Gastrocnemius medialis (tissue), 4 donors: ENCODE data around the gene KCNK2. TPM values are rescaled to one million over a fixed set of nuclear protein-coding genes. Genes with fewer than 3 reads are reported as not detected.

ENCODE experiments used
- ATAC-seq, 2 donors: fragments of 150-250 bp; one replicate each; pipeline ENCODE4 v1.9.1; 2016
- DNase-seq, 2 donors: peaks; one replicate each; pipeline ENCODE4 v3.0.0-alpha.2; 2019
- H3K27ac ChIP-seq, 4 donors: fragments of 200-600 bp; sonication (generic); 1 replicate in 1 of 4; 2 replicates in 3 of 4; pipeline ENCODE4 v1.5.1; 2016 to 2018; ENCODE audit warnings: mild to moderate bottlenecking in 2 of 4, moderate library complexity in 1 of 4
- H3K27me3 ChIP-seq, 3 donors: fragments of 200-600 bp; sonication (generic) in 2 of 3; 1 replicate in 1 of 3; 2 replicates in 2 of 3; pipeline versions ENCODE4 v1.5.1 to v1.6.0; 2016 to 2019; ENCODE audit warnings: mild to moderate bottlenecking in 1 of 3, moderate library complexity in 1 of 3
- H3K36me3 ChIP-seq, 2 donors: fragments of 200-600 bp; sonication (generic) in 1 of 2; one replicate each; pipeline ENCODE4 v1.5.1; 2017 to 2018
- H3K4me1 ChIP-seq, 2 donors: fragments of 200-600 bp; sonication (generic) in 1 of 2; one replicate each; pipeline ENCODE4 v1.5.1; 2016 to 2017; ENCODE audit warnings: mild to moderate bottlenecking in 2 of 2
- H3K4me3 ChIP-seq, 4 donors: fragments of 200-600 bp; sonication (generic) in 3 of 4; 1 replicate in 1 of 4; 2 replicates in 3 of 4; pipeline ENCODE4 v1.5.1; 2016 to 2019; ENCODE audit warnings: mild to moderate bottlenecking in 2 of 4
- H3K9me3 ChIP-seq, 3 donors: fragments of 200-600 bp; sonication (generic) in 2 of 3; 1 replicate in 1 of 3; 2 replicates in 2 of 3; pipeline ENCODE4 v1.5.1; 2016 to 2019
- CTCF ChIP-seq, 5 experiments: fragments of 450-650 bp in 3 of 5; fragments of 200-600 bp in 2 of 5; sonication (generic) in 2 of 5; IDR thresholded peaks in 4 of 5; conservative IDR thresholded peaks in 1 of 5; 1 replicate in 4 of 5; 2 replicates in 1 of 5; pipeline ENCODE4 v1.5.1; 2016 to 2019; ENCODE audit warnings: antibody characterized with exemption in 5 of 5, mild to moderate bottlenecking in 3 of 5, moderate library complexity in 3 of 5
- POLR2A ChIP-seq, 2 donors: fragments of 450-650 bp; IDR thresholded peaks; one replicate each; pipeline ENCODE4 v1.6.1; 2017; ENCODE audit warnings: antibody characterized with exemption in 2 of 2, mild to moderate bottlenecking in 2 of 2, moderate library complexity in 2 of 2
- in situ Hi-C, 4 donors: fragments of 200-750 bp; cut with MboI; loops; one replicate each; pipeline versions ENCODE4 v1.15.0 to v1.8.0; 2017; ENCODE audit warnings: low sequenced_read_pairs in 4 of 4
- intact Hi-C: fragments of 100-400 bp; cut with DNase I; formaldehyde crosslinking; loops from one replicate; pipeline ENCODE4 v1.15.1; 2023; ENCODE audit warnings: low total_unique reads
- total RNA-seq, 4 donors: library from RNA; depleted of rRNA; stranded (reverse); fragments of >200 nt; gene quantifications; one replicate each; pipeline versions ENCODE4 v1.1.0 to v1.2.3, GENCODE V29; 2016

Gene KCNK2
- total RNA-seq, 4 donors from 2014 or later, result 0.56 to 2.4 (median 0.97) TPM

GRCh38 chr1:215252164-215252563, 169.6 kb downstream of the KCNK2 start:
- intact Hi-C loops (no loop called here), in situ Hi-C loops (no loop called here)
- no peaks in the 10 kb centered on the region for H3K27me3 ChIP-seq
- H3K4me3 ChIP-seq, result no peak overlapping the region
- TF ChIP-seq POLR2A (IDR thresholded peaks at IDR 0.05) (no peak), CTCF (IDR thresholded peaks at IDR 0.05 in 4 of 5, conservative IDR thresholded peaks at IDR 0.05 in 1 of 5) (no peak)
- H3K4me1 ChIP-seq, result no peaks in the 10 kb centered on the region
- no peak overlapping the region for H3K27ac ChIP-seq
- H3K9me3 ChIP-seq, result no peaks in the 10 kb centered on the region
- H3K36me3 ChIP-seq, result no peaks in the 10 kb centered on the region
- ATAC-seq, result no peak
- DNase-seq, result no peak

- H3K36me3 ChIP-seq, result no peaks in the 10 kb centered on the region
- in situ Hi-C loops, result no loop called here
- intact Hi-C loops, result no loop called here
- no peaks in the 10 kb centered on the region for H3K27me3 ChIP-seq
- TF ChIP-seq POLR2A (IDR thresholded peaks at IDR 0.05), result no peak
- TF ChIP-seq CTCF (IDR thresholded peaks at IDR 0.05 in 4 of 5, conservative IDR thresholded peaks at IDR 0.05 in 1 of 5), result no peak
- H3K27ac ChIP-seq, result no peak overlapping the region
- H3K9me3 ChIP-seq, result no peaks in the 10 kb centered on the region
- H3K4me3 ChIP-seq, result no peak overlapping the region
- no peaks in the 10 kb centered on the region for H3K4me1 ChIP-seq
- ATAC-seq (no peak), DNase-seq (no peak)
Observed at GRCh38 chr1:215256936-215257679, 174.6 kb downstream of the KCNK2 start.

- ATAC-seq, result no peak
- DNase-seq, result no peak
- H3K4me3 ChIP-seq, result no peak overlapping the region
- in situ Hi-C loops (no loop called here), intact Hi-C loops (no loop called here)
- H3K9me3 ChIP-seq, result no peaks in the 10 kb centered on the region
- no peak for TF ChIP-seq CTCF (IDR thresholded peaks at IDR 0.05 in 4 of 5, conservative IDR thresholded peaks at IDR 0.05 in 1 of 5)
- TF ChIP-seq POLR2A (IDR thresholded peaks at IDR 0.05), result no peak
- no peak overlapping the region for H3K27ac ChIP-seq
- H3K36me3 ChIP-seq, result no peaks in the 10 kb centered on the region
- no peaks in the 10 kb centered on the region for H3K4me1 ChIP-seq
- no peaks in the 10 kb centered on the region for H3K27me3 ChIP-seq
Observed at GRCh38 chr1:215260711-215261110, 178.2 kb downstream of the KCNK2 start.

- no peaks in the 10 kb centered on the region for H3K36me3 ChIP-seq
- ATAC-seq (no peak), DNase-seq (no peak)
- in situ Hi-C loops (no loop called here), intact Hi-C loops (no loop called here)
- no peaks in the 10 kb centered on the region for H3K9me3 ChIP-seq
- no peak overlapping the region for H3K27ac ChIP-seq
- H3K4me3 ChIP-seq, result no peak overlapping the region
- H3K4me1 ChIP-seq, result no peaks in the 10 kb centered on the region
- H3K27me3 ChIP-seq, result no peaks in the 10 kb centered on the region
- TF ChIP-seq POLR2A (IDR thresholded peaks at IDR 0.05) (no peak), CTCF (IDR thresholded peaks at IDR 0.05 in 4 of 5, conservative IDR thresholded peaks at IDR 0.05 in 1 of 5) (no peak)
Observed at GRCh38 chr1:215262106-215262505, 179.6 kb downstream of the KCNK2 start.

GRCh38 chr1:215263636-215264035, 181.1 kb downstream of the KCNK2 start:
- no peaks in the 10 kb centered on the region for H3K27me3 ChIP-seq
- H3K9me3 ChIP-seq, result no peaks in the 10 kb centered on the region
- in situ Hi-C loops, result no loop called here
- no peak overlapping the region for H3K4me3 ChIP-seq
- H3K4me1 ChIP-seq, result no peaks in the 10 kb centered on the region
- H3K27ac ChIP-seq, result no peak overlapping the region
- ATAC-seq (no peak), DNase-seq (no peak)
- TF ChIP-seq POLR2A (IDR thresholded peaks at IDR 0.05) (no peak), CTCF (IDR thresholded peaks at IDR 0.05 in 4 of 5, conservative IDR thresholded peaks at IDR 0.05 in 1 of 5) (no peak)
- H3K36me3 ChIP-seq, result no peaks in the 10 kb centered on the region
- intact Hi-C loops, result no loop called here
